Activated CD4-positive, alpha-beta T cell treated with anti-CD3 and anti-CD28 coated beads, Interleukin-2, amount 10 ng/mL, durations not matched to agents 24 days and 14 days (primary cell): ENCODE results near the gene RERE. TPM values are rescaled to one million over a fixed set of nuclear protein-coding genes. Genes with fewer than 3 reads are reported as not detected.
"Not testable (repeated sequence)": the region's sequence is repeated elsewhere in the genome, so short reads cannot be mapped to it uniquely, and the experiment has no call there.

Source experiments
- DNase-seq: peaks from one replicate; pipeline ENCODE4 v3.0.0; 2022
- H3K27ac Mint-ChIP-seq: one replicate; pipeline ENCODE4 v1.8.0; 2022; ENCODE audit warnings: mild to moderate bottlenecking, mixed read lengths
- H3K27me3 Mint-ChIP-seq: one replicate; pipeline ENCODE4 v1.8.0; 2022; ENCODE audit warnings: mixed read lengths
- H3K36me3 Mint-ChIP-seq: one replicate; pipeline ENCODE4 v1.8.0; 2022; ENCODE audit warnings: low read depth, mild to moderate bottlenecking, mixed read lengths
- H3K4me1 Mint-ChIP-seq: one replicate; pipeline ENCODE4 v1.8.0; 2021; ENCODE audit warnings: mixed read lengths
- H3K4me3 Mint-ChIP-seq: one replicate; pipeline ENCODE4 v1.8.0; 2022; ENCODE audit warnings: mild to moderate bottlenecking, moderate library complexity, mixed read lengths
- H3K9me3 Mint-ChIP-seq: one replicate; pipeline ENCODE4 v1.8.0; 2021; ENCODE audit warnings: mixed read lengths
- intact Hi-C: fragments of 100-400 bp; cut with micrococcal nuclease; formaldehyde crosslinking; loops from one replicate; pipeline ENCODE4 v1.15.1; 2023
- total RNA-seq: library from RNA; stranded (reverse); gene quantifications from 2 replicates; pipeline ENCODE4 v1.2.3, GENCODE V29; 2022

RERE gene
- total RNA-seq, 1 donor from 2014 or later = 85.6 TPM

DNA sequence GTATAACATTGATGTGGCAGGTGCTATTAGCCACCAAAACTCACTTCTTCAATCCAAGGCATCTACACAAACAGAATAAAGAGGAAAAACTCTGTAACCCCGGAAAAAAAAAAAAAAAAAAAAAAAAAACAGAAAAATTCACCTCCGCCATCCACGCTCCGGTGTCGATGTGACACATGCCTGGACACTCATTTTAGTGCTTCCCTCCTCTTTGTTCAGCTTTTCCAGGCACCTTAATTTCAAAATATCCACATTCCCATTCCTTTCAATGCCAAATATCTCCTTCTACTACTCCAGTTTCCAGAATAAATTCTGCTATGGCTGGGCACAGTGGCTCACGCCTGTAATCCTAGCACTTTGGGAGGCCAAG lies 5.8 kb upstream of the RERE start:
- DNase-seq = no peak
- Mint-ChIP-seq H3K9me3 (no peaks in the 10 kb centered on the region), H3K27ac (no peak overlapping the region), H3K36me3 (no peaks in the 10 kb centered on the region), H3K4me1 (peaks cover 3% of the 10 kb centered on the region), H3K27me3 (peaks cover 15% of the 10 kb centered on the region), H3K4me3 (no peak overlapping the region)
- intact Hi-C loops = no loop called here

DNA sequence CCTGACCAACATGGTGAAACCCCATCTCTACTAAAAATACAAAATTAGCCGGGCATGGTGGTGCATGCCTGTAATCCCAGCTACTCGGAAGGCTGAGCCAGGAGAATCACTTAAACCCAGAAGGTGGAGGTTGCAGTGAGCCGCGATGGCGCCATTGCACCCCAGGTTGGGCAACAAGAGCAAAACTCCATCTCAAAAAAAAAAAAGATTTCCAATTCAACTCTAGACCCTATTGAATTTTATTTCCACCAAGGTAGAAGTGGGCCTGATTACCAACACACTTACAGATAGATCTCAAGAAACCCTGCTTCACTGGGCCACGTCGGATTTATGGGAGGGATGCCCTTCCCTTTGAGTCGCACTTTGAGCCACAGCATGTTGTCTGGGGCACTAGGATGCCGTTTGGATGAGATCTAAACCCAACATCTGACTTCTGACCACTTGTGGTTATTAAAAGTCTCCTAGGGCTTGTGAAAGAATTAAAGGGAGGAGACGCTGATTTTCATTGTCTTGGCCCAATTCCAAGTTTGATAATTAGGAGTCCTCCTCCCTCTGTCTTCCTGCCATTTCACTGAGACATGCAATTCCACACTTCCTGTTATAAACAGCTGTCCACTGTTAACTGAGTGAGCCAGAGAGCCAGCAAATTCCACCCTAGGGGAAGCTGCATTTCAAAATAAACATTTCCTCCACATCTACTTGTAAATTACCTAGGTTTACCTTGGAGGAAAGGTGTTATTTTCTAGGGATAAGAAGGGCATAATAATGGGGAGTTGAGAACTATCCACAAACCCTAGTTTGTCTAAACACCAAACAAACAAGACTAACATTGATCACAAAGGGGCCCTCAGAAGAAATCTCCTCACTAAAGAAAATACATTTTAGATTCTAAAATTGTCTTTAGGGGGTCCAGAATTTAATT lies 5.2 kb upstream of the RERE start:
- intact Hi-C loops = no loop called here
- Mint-ChIP-seq H3K27me3 (peaks cover 15% of the 10 kb centered on the region), H3K9me3 (no peaks in the 10 kb centered on the region)

DNA sequence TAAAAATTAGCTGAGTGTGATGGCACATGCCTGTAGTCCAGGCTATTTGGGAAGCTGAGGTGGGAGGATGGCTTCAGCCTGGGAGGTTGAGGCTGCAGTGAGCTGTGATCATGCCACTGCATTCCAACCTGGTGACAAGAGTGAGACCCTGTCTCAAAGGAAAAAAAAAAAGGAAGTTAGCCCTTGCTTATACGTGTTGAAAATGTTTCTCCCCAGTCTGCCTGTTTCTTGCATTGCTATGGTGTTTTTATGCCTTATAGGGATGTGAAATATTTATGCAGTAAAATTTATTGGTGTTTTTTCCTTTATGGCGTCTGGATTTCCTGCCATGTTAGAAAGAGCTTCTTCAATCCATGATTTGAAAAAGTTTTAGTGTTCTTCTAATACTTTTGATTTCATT lies 3.6 kb upstream of the RERE start:
- H3K9me3 Mint-ChIP-seq = no peaks in the 10 kb centered on the region
- DNase-seq = no peak
- intact Hi-C loops = no loop called here
- no peak overlapping the region for H3K4me3 Mint-ChIP-seq
- H3K36me3 Mint-ChIP-seq = no peaks in the 10 kb centered on the region
- H3K27ac Mint-ChIP-seq = no peak overlapping the region
- peaks cover 15% of the 10 kb centered on the region for H3K4me1 Mint-ChIP-seq
- peaks cover 13% of the 10 kb centered on the region for H3K27me3 Mint-ChIP-seq

More for the DNA sequence above, 5.2 kb upstream of the RERE start:
- H3K27ac Mint-ChIP-seq = no peak overlapping the region
- DNase-seq = no peak
- H3K36me3 Mint-ChIP-seq = no peaks in the 10 kb centered on the region
- no peak overlapping the region for H3K4me3 Mint-ChIP-seq
- peaks cover 6% of the 10 kb centered on the region for H3K4me1 Mint-ChIP-seq

DNA sequence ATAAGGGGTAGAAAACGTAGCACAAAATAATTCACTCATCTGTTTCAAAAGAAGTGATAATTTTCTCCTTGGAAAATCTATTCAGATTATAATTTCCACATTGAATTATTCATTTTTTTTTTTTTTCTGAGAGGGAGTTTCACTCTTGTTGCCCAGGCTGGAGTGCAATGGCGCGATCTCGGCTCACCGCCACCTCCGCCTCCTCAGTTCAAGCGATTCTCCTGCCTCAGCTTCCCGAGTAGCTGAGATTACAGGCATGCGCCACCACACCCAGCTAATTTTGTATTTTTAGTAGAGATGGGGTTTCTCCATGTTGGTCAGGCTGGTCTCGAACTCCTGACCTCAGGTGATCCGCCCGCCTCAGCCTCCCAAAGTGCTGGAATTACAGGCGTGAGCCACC lies 1.3 kb upstream of the RERE start:
- not testable (repeated sequence) for H3K4me3 Mint-ChIP-seq, H3K9me3 Mint-ChIP-seq, H3K36me3 Mint-ChIP-seq, H3K27me3 Mint-ChIP-seq, H3K27ac Mint-ChIP-seq, DNase-seq
- intact Hi-C loops = loop anchor here (5.0 to 10.0 kb wide), 3 partner anchors 39 to 174 kb away; no protein-coding TSS in a partner anchor
- H3K4me1 Mint-ChIP-seq = peaks cover 35% of the 10 kb centered on the region

DNA sequence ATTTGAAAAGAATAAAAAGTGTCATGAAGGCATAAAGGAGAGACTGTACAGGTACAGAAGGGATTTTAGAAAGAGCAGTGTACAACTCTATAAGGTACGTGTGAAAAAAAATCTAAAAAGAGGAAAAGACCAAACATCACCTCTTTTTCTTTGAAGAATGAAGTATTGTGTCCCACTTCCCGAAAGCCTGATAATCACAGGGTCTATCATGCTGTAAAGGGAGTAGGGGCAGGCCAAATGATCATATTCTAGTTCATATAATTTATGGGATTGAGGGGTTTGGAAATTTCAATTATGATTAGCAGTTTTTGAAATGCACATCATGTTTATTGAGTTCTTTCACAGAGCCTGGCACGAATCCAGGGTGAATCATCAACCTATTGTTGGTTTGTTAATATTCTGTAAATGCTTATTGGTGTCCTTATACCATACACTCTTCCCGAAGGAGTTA lies 910 bp upstream of the RERE start:
- intact Hi-C loops = loop anchor here (5.0 to 10.0 kb wide), 3 partner anchors 39 to 174 kb away; no protein-coding TSS in a partner anchor
- peak overlapping the region; percentile 82 for H3K27ac Mint-ChIP-seq
- no peaks in the 10 kb centered on the region for H3K9me3 Mint-ChIP-seq
- H3K27me3 Mint-ChIP-seq = peaks cover 8% of the 10 kb centered on the region
- H3K36me3 Mint-ChIP-seq = no peaks in the 10 kb centered on the region
- H3K4me3 Mint-ChIP-seq = peak overlapping the region; percentile 96
- H3K4me1 Mint-ChIP-seq = peaks cover 35% of the 10 kb centered on the region
- DNase-seq = no peak

DNA sequence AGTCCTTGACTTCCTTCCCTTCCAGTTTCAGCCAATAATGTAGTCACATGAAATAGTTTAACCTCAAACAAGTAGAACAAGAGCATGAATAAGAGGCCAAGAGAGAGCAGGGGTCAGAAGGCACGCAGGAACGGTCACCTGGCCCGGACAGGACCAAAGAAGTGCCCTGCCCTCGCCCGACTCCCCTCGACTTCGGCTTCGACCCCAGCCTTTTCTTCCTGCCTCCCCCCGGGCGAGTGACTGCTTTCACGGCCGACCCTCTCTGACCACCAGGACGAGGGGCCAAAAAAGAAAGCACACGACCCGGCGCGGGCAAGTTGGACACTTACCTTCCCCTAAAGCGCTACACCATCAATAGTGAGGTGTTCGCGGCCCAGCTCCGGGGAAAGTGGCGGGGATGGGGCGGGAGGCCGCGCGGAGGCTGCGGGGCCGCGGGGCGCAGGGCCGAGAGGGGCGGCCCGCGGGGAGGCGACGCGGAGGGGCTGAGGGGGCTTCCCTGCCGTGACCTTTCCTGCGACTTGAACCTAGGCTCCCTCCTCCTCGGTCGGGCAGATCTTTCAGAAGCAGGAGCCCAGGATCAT lies 519 bp downstream of the RERE start:
- DNase-seq = peak; percentile 77
- Mint-ChIP-seq H3K36me3 (no peaks in the 10 kb centered on the region), H3K4me1 (peaks cover 37% of the 10 kb centered on the region), H3K9me3 (no peaks in the 10 kb centered on the region), H3K27me3 (peaks cover 7% of the 10 kb centered on the region), H3K27ac (peak overlapping the region; percentile 92), H3K4me3 (peak overlapping the region; percentile 96)
- intact Hi-C loops = loop anchor here (2.0 to 10.0 kb wide), 4 partner anchors 40 to 172 kb away; partner anchors contain the start of gene ENO1

DNA sequence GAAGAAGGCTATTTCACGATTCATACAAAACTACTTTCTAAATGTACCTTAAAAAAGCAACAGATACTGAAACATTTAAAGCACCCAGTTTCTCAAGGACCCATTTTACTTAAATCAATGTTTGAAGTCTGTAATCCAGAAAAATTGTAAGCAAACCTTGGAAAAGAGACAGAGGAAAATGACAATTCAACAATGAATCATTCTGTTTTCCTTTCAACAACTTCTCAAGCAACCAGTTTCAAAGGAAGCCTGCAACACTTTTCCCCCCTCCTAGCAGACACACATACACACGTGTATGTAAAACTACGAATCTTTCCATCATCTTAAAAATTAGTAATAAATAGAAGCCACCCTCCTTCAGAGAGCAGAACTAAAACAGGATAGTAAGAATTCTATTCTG lies 1.2 kb downstream of the RERE start:
- Mint-ChIP-seq H3K4me3 (peak overlapping the region; percentile 96), H3K27ac (peak overlapping the region; percentile 92), H3K36me3 (no peaks in the 10 kb centered on the region), H3K9me3 (no peaks in the 10 kb centered on the region), H3K4me1 (peaks cover 37% of the 10 kb centered on the region), H3K27me3 (peaks cover 7% of the 10 kb centered on the region)
- intact Hi-C loops = loop anchor here (2.0 to 10.0 kb wide), 4 partner anchors 41 to 171 kb away; partner anchors contain the start of gene ENO1
- DNase-seq = no peak

DNA sequence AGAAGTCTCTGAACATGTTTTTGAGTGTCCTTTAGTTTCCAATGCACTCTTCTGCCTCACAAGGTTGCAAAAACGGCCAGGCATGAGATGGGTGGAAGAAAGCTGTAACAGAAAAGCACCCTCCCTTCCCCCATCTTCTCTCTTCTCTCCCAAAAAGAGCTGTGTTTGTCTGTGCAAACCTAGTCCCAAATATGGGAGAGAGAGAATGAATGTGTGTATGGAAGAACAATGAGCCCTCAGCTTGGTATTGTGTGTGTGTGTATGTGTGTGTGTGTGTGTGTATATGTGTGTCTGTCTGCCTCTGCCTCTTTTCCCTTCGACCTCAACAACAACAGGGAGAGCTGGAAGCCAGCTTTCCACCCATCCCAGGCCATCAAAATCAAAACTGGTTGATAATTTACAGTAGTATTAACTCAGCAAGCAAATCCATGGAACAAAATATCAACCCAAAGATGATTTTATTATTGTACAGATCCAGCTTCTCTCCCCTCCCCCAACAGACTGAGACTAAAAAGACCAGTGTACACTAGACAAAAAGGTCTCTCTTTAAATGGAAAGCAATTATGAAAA lies 1.8 kb downstream of the RERE start:
- DNase-seq = peak; percentile 64
- H3K27me3 Mint-ChIP-seq = peaks cover 4% of the 10 kb centered on the region
- no peaks in the 10 kb centered on the region for H3K9me3 Mint-ChIP-seq
- intact Hi-C loops = loop anchor here (2.0 to 10.0 kb wide), 4 partner anchors 42 to 171 kb away; partner anchors contain the start of gene ENO1
- peaks cover 37% of the 10 kb centered on the region for H3K4me1 Mint-ChIP-seq
- peak overlapping the region; percentile 92 for H3K27ac Mint-ChIP-seq
- peak overlapping the region; percentile 96 for H3K4me3 Mint-ChIP-seq
- H3K36me3 Mint-ChIP-seq = no peaks in the 10 kb centered on the region

DNA sequence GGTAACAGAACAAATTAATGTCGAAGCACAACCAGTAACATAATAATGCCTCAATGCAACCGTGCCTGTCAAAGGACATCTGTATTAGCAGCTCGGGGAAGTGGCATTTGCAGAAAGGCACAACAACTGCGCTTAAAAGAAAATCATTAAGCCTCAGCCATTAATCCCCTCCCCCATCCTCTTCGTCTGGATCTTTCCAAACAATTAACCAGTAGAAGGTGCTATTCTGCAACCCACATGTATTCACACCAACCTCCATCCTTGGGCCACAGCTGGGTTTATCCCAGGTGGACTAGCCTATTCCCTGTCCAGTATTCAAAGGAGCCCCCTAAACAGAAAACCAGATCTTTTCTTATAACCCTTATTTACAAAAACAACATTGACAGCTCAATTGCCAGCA lies 2.6 kb downstream of the RERE start:
- Mint-ChIP-seq H3K9me3 (no peaks in the 10 kb centered on the region), H3K27me3 (peaks cover 1% of the 10 kb centered on the region), H3K4me1 (peaks cover 37% of the 10 kb centered on the region), H3K27ac (no peak overlapping the region), H3K4me3 (no peak overlapping the region), H3K36me3 (no peaks in the 10 kb centered on the region)
- intact Hi-C loops = loop anchor here (5.0 to 10.0 kb wide), 3 partner anchors 42 to 170 kb away; no protein-coding TSS in a partner anchor
- DNase-seq = no peak

DNA sequence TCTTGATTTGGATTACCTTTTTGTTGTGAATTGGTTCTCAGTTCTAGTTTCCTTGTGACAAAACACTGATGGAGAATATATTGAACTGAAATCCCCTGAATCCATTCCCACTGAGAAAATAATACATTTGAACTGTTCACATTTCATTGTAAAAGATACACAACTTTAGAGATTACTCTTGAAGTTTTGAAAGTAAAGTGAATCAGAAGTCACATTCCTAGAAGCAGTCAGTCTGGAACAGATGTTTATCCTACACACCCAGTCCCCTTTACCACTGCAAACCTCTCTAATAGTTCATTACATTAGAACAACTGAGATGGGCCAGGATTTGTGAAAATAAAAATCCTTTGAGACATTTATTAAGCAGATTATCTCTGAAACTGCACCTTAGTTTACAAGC lies 3.4 kb downstream of the RERE start:
- H3K36me3 Mint-ChIP-seq = no peaks in the 10 kb centered on the region
- no peak for DNase-seq
- intact Hi-C loops = loop anchor here (10.0 kb wide), 1 partner anchor 169 kb away; no protein-coding TSS in a partner anchor
- H3K9me3 Mint-ChIP-seq = no peaks in the 10 kb centered on the region
- H3K4me1 Mint-ChIP-seq = peaks cover 37% of the 10 kb centered on the region
- H3K27me3 Mint-ChIP-seq = no peaks in the 10 kb centered on the region
- no peak overlapping the region for H3K27ac Mint-ChIP-seq
- no peak overlapping the region for H3K4me3 Mint-ChIP-seq

DNA sequence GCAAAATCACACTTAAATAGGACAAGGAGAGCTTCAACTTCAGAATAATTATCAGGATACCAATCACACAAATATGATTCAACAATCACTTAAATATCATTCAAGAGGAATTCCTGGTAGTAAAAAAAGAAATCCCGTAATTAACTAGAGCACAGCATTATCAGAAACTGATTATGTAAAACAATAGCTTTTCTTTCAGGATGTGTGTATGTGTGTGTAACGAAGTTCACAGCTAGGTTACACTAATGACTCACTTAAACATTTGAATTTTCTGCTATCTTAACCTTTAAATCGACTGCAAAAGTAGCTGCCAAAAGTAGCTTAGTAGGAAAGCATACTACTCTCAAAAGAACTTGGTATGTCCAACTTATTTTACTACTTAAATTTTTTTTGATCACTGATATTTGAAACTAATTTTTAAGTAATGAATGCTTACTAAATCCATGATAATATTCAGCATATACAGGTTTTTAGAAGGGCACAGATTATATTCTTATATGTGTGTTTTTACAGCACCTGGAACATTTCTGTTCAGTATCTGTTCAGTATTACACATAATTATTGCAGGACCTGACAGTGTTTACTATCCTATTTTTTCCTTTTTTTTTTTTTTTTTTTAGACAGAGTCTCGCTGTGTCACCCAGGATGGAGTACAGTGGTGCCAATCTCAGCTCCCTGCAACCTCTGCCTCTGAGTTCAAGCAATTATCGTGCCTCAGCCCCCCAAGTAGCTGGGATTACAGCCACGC lies 4.2 kb downstream of the RERE start:
- Mint-ChIP-seq H3K27ac (no peak overlapping the region), H3K4me3 (no peak overlapping the region), H3K27me3 (no peaks in the 10 kb centered on the region), H3K9me3 (no peaks in the 10 kb centered on the region), H3K36me3 (no peaks in the 10 kb centered on the region), H3K4me1 (peaks cover 33% of the 10 kb centered on the region)
- intact Hi-C loops = loop anchor here (10.0 kb wide), 1 partner anchor 168 kb away; no protein-coding TSS in a partner anchor
- DNase-seq = no peak

DNA sequence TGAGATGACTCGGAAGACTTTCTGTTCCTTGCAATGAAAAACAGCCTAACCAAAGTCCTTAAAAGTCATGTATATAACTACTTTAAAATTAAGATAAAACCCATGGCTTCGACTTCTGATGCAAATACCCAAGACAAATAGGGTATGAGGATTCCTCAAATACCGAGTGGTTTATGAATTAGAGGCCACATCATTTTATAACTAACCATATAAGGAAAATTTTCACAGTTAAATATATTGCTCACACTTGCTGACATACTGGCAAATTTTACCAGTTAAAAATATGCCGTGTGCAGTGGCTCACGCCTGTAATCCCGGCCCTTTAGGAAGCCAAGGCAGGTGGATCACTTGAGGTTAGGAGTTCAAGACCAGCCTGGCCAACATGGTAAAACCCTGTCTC lies 5.4 kb downstream of the RERE start:
- Mint-ChIP-seq H3K27me3 (no peaks in the 10 kb centered on the region), H3K4me1 (peaks cover 31% of the 10 kb centered on the region), H3K4me3 (no peak overlapping the region), H3K36me3 (no peaks in the 10 kb centered on the region), H3K27ac (no peak overlapping the region), H3K9me3 (no peaks in the 10 kb centered on the region)
- intact Hi-C loops = loop anchor here (10.0 kb wide), 1 partner anchor 167 kb away; no protein-coding TSS in a partner anchor
- no peak for DNase-seq

DNA sequence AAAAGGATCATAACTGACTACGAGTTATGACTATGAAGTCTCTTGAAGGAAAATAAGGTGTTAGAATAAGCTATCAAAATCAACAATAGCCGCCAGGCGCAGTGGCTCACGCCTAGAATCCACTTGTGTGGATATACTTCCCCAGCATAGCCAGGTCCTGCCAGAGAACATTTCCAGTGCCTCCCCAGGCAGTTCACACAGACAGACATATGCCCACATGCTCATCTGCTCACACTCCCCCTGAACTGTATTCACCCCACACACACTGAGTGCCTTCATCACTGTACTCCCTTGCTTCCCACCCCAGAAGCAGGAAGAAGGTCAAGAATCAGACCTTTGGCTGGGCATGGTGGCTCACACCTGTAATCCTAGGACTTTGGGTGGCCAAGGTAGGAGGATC lies 6.5 kb downstream of the RERE start:
- Mint-ChIP-seq H3K27ac (no peak overlapping the region), H3K9me3 (no peaks in the 10 kb centered on the region), H3K4me3 (no peak overlapping the region), H3K36me3 (no peaks in the 10 kb centered on the region), H3K27me3 (no peaks in the 10 kb centered on the region), H3K4me1 (peaks cover 21% of the 10 kb centered on the region)
- DNase-seq = no peak
- intact Hi-C loops = loop anchor here (10.0 kb wide), 1 partner anchor 166 kb away; no protein-coding TSS in a partner anchor
